Activated T-cell treated with anti-CD3 and anti-CD28 coated beads for 48 hours (primary cell): Measurements from ENCODE around the gene LECT2.

Experiments
- DNase-seq: peaks from one replicate; pipeline ENCODE4 v3.0.0-alpha.2; 2020; ENCODE audit warnings: low read depth

LECT2 gene

DNA sequence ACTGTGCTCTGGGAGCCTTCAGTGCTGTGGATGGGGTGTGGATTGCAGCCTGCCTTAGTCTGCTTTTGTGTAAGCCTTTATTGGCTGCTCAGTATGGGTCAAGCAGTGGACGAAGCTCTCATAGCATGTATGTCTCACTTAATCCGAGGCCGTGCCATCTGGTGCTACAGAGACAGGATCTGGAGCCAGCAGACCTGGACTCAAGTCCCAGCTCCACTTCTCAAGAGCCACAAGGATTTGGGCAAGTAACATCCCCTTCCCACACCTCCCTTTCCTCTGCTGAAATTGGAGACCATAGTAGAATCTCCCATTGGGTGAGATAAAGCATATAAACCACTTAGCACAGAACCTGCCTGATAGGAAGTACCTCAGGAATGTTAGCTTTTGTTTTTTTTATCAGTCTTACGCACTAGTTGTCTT is 23.4 kb upstream of the LECT2 start:
- DNase-seq: no peak

DNA sequence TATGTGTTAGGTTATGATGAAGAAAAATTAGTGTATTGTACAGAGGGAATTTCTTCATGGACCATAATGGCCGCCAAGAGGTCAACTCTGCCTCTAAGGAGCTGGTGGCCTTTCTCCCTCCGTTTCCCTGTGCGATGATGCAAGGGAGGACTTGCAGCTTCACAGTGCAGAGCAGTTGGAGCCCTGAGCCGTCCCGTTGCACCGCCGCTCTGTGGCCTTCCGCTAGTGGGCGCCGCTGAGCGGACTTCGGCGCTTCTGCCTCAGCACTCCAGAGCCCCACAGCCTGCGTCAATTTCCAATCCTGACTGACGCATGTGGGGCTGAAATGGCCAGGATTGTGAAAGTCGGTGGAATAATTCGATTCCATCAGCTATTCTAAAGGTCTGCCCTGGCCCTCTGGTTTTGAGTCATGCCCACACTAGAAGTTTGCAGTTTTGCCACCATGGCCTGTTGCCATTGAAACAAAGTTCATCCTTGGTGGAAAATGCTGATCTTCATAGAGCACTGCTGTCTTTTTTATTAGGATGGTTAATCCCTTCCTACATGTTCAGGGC is 22.7 kb upstream of the LECT2 start:
- DNase-seq: peak; percentile 55

DNA sequence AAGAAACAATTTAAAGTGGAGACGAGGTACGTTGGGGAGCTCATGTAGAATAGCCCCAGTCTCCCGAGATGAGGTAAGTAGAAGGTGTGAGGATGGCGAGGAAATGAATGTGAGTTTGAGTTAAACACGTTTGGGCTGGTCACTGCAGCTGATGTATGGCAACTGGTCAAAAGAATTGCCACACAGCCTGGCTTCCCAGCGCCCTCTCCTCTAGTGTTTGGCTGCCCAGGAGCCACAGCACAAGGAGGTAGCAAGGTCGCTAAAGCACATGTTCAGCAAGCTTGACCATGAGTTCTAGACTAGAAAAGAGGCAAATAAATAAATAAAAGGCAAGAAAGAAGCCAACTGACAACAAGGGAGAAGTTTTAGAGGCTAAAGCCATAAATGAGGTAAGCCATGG is 21.4 kb upstream of the LECT2 start:
- DNase-seq: no peak

DNA sequence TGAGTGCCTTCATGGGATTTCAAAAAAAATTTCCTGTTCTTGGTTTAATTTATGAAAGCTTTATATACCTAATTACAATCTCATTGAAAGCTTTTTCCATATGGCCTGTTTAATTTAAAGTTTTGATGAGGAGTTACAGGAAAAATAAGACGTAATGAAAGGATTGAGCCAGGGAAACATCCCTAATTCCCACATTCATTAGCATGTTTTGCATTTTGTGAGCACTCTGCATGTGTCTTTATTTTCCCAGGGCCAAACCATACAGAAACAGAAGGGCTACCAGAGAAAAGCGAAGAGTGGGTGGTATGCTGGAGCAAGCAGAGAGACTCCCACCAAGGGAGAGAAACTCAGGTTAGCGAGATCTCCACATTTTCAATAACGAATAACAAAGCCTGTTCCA is 20.3 kb upstream of the LECT2 start:
- DNase-seq: no peak

DNA sequence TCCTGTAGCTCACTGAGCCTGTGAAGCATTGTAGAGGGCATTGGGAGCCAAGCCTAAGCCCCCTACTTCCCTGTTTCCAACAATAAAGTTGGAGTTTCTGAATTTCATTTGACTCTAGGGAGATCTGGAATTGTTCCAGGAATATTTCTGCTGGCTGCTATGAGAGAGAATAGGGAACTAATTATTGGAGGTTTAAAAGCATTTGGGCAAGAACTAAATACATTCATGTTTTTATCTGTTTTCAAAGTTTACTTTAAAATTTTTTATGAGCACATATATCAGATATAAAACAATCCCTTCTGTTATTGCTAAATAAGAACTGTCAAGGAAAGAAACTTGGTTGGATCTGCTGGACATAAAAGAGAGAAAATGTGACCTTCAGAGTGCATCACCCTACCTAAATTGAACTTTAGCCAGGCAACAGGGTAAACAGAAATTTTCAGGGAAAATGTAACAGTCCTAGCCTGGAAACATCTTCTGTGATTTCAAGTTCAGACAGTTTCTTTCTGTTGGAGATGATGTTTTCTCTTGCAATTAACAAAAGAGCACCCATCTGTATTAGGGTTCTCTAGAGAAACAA is 19.3 kb upstream of the LECT2 start:
- DNase-seq: no peak

DNA sequence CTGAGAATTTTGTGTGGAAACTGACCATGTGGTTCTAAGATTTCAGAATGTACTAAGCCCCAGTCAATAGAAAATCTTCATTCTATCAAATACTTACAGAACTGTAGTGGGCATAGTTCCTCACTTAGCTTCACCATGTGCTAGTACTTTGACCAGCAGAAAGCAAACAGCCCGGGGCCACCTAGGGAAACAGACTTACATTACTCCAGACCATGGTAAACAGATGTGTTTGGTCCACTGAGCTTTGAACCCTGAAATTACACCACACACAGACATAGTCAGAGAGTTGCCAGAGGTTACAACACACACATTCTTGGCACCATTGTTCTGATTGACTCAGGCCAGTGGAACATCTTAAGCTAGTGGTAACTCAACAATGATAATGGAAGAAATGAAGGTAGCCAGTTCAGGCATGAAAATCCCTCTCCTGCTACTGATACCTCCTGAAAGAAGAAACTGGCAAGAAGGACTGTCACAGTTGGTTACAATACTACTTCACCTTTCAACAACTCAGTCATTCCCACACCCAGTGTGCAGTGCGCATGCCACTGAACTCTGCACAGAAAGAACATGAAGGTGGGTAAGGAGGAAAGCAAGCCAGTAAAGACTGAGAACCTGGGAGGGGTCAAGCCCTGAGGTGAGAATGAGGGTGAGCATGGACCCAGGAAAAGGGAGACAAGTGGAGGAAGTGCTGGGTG is 18.7 kb upstream of the LECT2 start:
- DNase-seq: no peak

DNA sequence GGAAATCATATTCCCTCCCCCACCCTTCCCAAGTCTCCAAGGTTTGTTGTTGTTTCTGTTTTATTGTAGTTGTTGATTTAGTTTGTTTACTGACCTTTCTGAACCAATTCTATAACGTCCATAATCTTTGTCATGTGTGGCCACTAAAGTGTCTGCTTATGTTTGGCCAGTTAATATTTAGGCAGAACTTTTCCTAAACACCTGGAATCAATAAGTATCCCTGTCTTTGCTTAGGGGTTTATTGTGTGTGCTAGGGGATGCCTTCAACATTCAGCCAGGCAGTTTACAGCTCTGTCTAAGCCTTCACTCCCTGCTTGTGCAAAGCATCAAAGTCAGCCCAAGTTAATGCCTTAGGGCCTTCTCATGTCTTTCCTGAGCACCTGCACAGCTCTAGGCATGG is 16.9 kb upstream of the LECT2 start:
- no peak for DNase-seq

DNA sequence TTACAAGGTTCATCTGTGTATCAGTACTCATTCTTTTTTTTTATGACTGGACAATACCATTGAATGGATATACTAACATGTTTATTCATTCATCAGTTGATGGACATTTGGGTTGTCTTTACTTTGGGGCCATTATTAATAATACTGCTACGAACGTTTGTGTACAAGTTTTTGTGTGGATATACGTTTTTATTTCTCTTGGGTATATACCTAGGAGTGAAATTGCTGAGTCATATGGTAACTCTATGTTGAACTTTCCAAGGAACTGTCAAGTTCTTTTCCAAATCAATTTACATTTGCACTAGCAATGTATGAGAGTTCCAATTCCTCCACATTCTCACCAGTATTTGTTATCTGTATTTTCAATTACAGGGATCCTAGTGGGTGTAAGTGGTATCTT is 12.0 kb upstream of the LECT2 start:
- DNase-seq: no peak

DNA sequence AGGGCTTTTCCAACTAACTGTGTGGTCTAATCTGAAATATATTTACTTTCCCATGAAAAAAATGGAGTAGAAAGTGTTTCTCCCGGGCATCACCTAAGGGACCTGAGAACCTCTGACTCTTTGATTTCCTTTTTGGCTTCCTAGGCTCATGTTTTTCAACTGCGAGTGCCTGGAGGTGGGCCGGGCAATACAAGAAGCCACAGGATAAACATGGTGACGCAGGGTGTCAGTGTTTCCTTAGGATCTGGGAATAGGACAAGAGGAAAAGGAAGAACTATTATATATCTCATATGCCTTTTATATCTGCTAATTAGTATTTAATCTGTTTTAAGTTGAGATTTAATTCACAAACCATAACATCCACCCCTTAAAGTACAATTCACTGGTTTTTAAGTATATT is 11.4 kb upstream of the LECT2 start:
- no peak for DNase-seq

DNA sequence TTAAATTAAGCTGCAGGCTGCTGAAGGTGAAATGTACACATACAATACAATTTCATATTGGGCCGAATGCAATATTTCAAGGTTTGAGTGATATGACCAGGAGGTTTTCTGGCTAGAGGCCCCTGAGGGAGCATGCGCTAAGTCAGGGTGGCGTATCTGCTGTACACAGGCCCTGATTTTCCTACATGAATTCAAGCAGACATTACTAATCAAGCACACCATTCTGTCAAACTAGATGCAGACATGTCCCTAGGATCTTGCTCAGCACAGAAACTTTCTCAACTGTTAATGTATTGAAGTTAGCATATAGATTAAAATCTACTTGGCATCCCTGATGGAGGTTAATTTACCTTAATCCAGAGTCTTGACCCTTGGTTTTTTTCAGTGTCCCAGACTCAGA is 10.7 kb upstream of the LECT2 start:
- no peak for DNase-seq

DNA sequence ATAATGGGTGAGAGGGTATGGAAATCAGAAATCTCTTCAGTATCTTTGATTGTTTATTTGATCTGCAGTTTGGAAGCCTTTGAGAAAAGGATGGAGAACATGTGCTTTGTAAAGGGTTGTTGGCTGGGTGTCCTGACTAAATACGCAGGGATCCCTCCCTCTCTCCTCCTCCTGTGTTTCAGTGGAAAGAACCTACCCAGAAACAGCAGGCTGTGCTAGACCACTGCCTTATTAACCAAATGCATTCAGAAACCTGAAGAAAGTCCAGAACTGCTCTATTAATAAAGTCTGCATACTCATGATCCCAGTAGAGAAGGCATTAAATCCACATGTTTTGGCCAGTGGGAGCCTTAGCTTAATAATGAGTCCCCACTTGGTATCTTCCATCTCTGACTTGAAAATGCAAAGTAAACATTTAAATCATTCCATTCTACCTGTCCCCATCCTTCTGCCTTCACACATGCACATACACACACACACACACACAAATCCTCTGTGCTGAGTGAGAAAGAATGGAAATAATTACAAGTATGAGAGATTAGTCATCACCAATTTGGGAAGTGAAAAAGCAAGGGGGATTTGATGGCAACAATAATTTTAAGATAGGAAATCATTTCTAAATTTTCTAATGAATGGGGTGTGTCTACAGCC is 10.0 kb upstream of the LECT2 start:
- no peak for DNase-seq

DNA sequence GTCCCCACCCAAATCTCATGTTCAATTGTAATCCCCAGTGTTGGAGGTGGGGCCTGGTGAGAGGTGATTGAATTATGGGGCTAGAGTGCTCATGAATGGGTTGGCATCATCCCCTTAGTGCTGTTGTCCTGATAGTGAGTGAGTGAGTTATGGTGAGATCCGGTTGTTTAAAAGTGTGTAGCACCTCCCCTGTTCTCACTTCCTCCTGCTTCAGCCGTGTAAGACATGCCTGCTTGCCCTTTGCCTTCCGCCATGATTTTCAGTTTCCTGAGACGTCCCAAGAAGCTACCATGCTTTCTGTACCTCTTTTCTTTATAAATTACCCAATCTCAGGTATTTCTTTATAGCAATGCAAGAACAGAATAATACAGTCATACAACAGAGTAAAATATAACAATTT is 742 bp upstream of the LECT2 start:
- no peak for DNase-seq

DNA sequence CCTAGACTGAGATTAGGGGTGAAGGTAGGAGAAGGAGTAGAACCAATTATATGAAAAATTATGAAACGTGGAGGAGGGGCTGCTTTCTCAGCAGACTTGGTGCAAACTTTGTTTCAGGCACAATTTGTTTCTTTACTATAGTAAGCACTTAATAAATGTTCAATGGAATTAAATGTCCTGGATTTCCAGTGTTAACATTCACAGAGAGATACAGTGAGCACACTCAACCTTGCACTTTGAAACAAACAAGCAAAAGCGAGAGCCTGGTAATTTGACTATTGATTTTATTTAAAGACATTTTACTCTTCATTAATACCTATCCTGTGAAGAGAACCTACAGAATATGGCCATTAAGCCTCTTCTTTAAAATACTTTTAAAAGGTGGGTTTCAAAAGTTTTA is 933 bp downstream of the LECT2 start:
- no peak for DNase-seq

DNA sequence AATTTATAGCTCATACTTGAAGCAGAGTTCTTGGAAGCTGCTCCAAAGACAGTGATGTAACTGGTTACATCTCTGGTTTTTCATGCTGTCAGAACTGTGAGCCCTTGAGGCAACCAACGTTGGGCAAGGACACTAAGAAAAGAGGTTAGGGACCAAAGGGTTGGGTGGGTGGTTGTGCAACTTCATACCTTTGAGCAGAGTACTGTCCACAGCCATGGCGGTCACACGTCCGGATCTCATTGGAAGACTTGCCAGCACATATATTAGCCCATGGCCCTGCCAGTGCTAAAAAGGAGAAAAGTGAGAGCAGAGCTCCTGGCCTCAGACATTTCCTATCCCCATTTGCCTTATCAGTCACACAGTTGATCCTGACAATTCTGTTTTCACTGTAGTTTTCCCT is 2.1 kb downstream of the LECT2 start:
- DNase-seq: no peak

DNA sequence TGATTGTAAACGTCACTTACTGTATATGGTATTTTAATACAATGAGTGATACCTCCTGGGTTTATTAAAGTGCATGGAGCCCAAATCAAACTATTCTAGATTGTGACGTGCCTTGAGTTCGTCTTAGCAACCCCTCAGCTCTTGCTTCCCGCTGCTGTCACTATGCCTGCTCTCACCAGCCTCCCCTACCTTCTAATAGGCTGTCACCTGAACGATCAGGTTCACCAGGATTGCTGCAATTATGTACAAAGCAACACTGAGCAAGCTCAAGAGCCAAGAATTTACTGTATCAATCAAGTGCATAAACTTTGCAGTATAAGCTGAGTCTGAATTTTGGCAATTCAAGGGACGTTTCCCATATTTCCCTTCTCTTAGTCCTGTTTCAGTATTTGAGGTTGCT is 3.0 kb downstream of the LECT2 start:
- DNase-seq: no peak

DNA sequence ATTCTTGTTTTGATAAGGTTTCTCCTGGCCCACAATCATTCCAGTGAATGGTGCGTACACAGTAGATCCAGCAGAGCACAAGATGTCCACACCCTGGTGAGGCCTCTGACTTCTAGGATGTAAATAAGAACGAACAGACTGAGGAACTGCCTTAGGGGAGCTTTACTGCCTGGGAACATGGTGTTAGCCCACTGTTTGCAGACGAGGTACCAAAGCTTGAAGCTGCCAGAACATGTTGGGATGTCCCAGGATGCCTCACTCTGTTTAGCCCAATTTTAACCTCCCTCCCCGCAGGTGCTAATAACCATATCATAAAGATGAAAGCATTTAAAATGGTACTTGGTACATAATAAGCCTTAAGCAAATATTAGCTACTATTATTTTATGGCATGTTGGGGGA is 3.5 kb downstream of the LECT2 start:
- DNase-seq: no peak

DNA sequence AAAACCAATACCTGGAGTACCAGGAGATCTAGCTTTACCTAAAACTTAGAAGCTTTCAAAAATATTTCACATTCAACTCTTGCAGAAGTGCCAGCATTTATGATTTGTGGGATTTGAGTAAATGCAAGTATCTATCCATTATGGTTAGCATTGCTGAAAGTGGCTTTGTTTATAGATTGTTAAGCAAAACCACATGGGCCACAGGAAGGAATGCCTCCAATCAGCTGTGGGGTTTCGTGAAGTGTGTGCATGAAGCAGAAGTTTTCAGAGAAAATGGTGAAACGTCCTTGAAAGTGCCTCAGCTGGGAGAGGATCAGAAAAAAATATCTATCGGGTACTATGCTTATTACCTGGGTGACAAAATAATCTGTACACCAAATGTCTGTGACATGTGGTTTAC is 4.2 kb downstream of the LECT2 start:
- DNase-seq: no peak

DNA sequence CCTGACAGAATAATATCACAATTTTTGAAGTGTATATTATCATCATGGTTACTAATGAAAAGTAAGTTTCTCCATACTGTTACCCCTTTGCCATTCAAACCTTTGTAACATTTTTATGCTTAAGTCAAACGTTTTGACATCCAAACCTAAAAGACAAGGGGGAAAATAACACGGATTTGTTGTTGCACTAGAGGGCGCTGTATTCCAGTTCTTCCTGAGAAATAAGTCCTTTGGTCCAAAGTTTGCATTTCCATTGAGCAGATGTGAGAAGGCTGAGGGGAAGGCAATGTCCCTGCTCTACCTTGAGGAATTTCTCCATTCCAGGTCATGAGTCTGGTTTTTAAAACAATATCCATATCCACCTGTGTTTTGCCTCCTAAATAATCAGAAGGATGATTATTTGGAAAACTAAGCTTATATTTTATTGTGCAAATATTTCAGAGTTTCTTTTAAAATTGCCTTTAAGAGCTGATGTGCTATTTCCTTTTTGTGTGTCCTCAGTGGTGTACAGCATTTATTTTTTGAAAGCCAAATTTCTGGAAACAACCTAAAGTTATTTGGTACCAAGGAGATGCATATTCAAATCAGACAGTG is 9.7 kb downstream of the LECT2 start:
- DNase-seq: no peak

DNA sequence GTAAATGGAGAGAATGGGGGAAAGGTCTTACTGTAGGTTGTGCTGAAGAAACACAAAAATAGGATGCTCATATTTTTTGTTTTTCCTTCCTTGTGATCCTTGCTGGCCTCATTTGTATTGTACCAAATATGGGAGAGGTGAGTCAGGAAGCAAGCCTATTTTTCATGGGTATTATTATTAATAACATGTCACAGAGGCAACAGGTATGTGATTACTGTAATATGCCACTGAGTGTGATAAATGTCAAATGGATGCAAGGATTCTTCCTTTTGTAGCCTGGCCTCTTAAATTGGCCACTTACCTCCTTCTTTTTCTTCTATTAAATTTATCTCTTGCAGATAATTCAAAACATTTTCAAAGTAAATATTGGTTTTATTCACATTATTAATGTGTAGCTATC is 10.2 kb downstream of the LECT2 start:
- DNase-seq: no peak

DNA sequence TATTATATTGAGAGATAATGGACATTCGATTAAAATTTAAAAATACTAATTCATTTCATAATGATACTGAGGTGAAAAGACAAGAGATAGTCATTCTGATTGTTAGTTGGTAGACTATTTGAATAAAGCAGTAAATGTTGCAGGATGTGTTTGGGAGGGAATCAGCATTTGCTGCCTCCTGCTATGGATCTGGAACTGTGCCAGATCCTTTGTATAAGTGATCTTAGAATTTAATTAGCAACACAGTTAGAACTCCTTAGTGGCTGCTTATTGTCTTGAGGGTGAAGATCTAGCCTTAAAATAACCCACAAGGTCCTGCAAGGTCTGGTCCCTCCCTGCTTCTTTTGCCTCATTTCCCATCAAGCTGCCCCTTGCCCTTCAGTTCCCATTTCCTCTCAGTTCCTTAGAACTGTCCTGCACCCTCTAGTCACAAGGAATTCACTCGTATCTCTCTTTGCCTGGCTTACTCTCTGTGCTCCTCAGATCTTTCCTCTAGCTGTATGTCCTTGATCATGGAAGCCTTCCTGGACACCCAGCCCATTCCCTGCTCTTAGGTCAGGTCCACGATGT is 12.5 kb downstream of the LECT2 start:
- DNase-seq: no peak

DNA sequence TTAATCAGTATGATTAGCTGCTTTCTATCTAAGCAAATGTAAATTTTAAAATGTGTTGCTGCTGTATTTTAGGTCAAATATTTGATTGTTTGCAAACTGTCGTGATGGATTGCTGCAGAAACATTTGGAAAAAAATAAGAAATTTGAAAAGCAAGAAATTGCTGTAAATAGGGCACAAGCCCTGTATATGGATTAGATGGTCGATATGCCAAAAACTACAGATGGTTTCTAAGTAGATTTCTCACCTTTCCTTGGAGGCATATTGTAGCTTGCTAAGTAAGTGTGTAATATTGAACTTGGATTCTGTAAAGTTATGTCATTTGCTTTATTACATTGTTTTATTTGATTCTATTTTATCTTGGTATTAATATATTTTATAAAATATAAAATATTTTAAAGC is 13.1 kb downstream of the LECT2 start:
- DNase-seq: no peak

DNA sequence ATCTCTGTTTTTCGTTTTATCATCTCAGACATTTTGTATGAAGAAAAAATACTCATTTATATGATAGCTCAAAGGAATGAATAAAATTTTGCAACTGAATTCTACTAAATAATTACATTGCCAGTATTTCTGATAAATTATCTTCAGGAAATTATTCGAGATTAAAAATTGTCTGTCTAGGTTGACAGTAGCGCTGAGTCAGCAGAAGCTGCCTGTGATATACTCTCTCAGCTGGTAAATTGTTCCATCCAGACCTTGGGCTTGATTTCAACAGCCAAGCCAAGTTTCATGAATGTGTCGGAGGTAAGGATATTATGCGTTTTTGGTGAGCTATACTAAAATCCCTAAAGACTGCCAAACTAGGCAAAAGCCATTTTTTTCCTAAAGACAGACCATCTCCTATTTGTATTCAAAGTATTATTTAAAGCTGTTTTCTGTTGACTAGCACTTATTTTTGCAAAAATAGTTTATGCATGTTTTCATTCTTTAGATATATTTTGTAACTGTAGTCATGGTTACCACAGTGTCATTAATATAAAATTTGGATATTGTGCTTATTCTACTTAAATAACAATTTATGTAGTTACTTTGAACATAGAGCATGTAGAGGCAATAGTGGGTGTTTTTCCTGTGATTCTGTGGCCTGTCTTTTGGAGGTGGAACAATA is 17.4 kb downstream of the LECT2 start:
- no peak for DNase-seq
